Heart left ventricle (tissue), 16 donors: ENCODE measurements around the gene ITPKA. TPM values are rescaled to one million over a fixed set of nuclear protein-coding genes. Genes with fewer than 3 reads are reported as not detected.
A peak's percentile ranks its signal among the peaks of the same experiment; 100 is the strongest.

Experiments
- ATAC-seq, 4 donors: fragments of 200-7000 bp; cut with Tn5 transposase; one replicate each; pipeline ENCODE4 v1.9.1; 2020 to 2022; ENCODE audit warnings: moderate library complexity in 4 of 4, mild to moderate bottlenecking in 3 of 4, moderate number of reproducible peaks in 1 of 4
- DNase-seq, 5 donors: peaks; one replicate each; pipeline ENCODE4 v3.0.0-alpha.2; 2020
- H3K27ac ChIP-seq, 12 donors: fragments of 200-600 bp; sonication (generic) in 4 of 12; one replicate each; pipeline versions ENCODE4 v1.5.0 to v1.8.0; 2016 to 2022; ENCODE audit warnings: mild to moderate bottlenecking in 2 of 12
- H3K27me3 ChIP-seq, 9 donors: fragments of 200-600 bp; sonication (generic) in 2 of 9; one replicate each; pipeline versions ENCODE4 v1.5.1 to v1.8.0; 2016 to 2022; ENCODE audit warnings: mild to moderate bottlenecking in 3 of 9
- H3K36me3 ChIP-seq, 9 donors: fragments of 200-600 bp; sonication (generic) in 2 of 9; one replicate each; pipeline versions ENCODE4 v1.5.0 to v1.8.0; 2018 to 2022; ENCODE audit warnings: mild to moderate bottlenecking in 2 of 9
- H3K4me1 ChIP-seq, 12 donors: fragments of 200-600 bp; sonication (generic) in 4 of 12; one replicate each; pipeline versions ENCODE4 v1.5.0 to v1.8.0; 2016 to 2022; ENCODE audit warnings: mild to moderate bottlenecking in 3 of 12
- H3K4me3 ChIP-seq, 12 donors: fragments of 200-600 bp; sonication (generic) in 4 of 12; one replicate each; pipeline versions ENCODE4 v1.5.0 to v1.8.0; 2017 to 2022; ENCODE audit warnings: mild to moderate bottlenecking in 9 of 12, moderate library complexity in 4 of 12
- H3K9me3 ChIP-seq, 12 donors: fragments of 200-600 bp; sonication (generic) in 4 of 12; one replicate each; pipeline versions ENCODE4 v1.5.0 to v1.8.0; 2016 to 2022; ENCODE audit warnings: mild to moderate bottlenecking in 1 of 12
- CTCF ChIP-seq, 12 donors: fragments of 200-600 bp; sonication (generic) in 4 of 12; IDR thresholded peaks; one replicate each; pipeline versions ENCODE4 v1.5.0 to v1.8.0; 2018 to 2022; ENCODE audit warnings: antibody characterized with exemption in 12 of 12, mild to moderate bottlenecking in 5 of 12
- POLR2A ChIP-seq, 2 donors: fragments of 450-650 bp; IDR thresholded peaks; one replicate each; pipeline ENCODE4 v1.6.1; 2017; ENCODE audit warnings: antibody characterized with exemption in 2 of 2, mild to moderate bottlenecking in 2 of 2, moderate library complexity in 2 of 2
- WGBS, 4 donors: extraction: QIAGEN DNeasy Blood & Tissue Kit in 2 of 4; methylation state at CpG; one replicate each; pipeline versions ENCODE4 v1.1.5 to v1.1.7; 2013 to 2018; 5-methylcytosine and 5-hydroxymethylcytosine counted together
- intact Hi-C, 10 donors: fragments of 100-400 bp; cut with DNase I; formaldehyde crosslinking; loops; one replicate each; pipeline versions ENCODE4 v1.11.1 to v1.14.2; 2022
- polyA plus RNA-seq, 2 donors: library from polyadenylated mRNA; stranded (reverse); fragments of 200-250 nt; gene quantifications; one replicate each; pipeline ENCODE4 v1.2.3, GENCODE V29; 2013
- total RNA-seq, 9 donors: library from RNA; depleted of rRNA in 2 of 9; stranded (reverse); fragments of >200 nt in 2 of 9; fragmentation: NEBNext Ultra II Directional in 3 of 9; extraction: Animal tissue kit (Norgen Biotek cat#: 25700) in 3 of 9; gene quantifications; one replicate each; pipeline versions ENCODE4 v1.1.0 to v1.2.4, GENCODE V29; 2016 to 2023
- donor health status: ischemic (EF 13 %, LVEDD 7.1; RV severe dilation, severe dysfunction).
- donor health status: healthy with polysubstance abuse.
- donor health status: DM: no; HTN: yes; CAD: no.
- donor health status: DM: no; HTN: no; CAD: no.
- donor health status: ischemic (EF 25% LVEDD 6.9; RV normal size, moderate dysfunction).
- donor health status: ischemic (EF 25% LVEDD 5.7; RV mildly dilated, moderate dysfunction).
- donor health status: healthy.
- donor health status: DM: yes; HTN: yes; CAD: no.
- donor health status: ischemic (EF 35%, LVEDD 5.7; RV mildly dilated, moderate dysfunction).
- donor health status: nonischemic (EF 11% LVEDD 7.7; RV severe dilation, severe dysfunction).
- donor health status: DM: yes; HTN: yes; CAD: no.
- donor health status: PGD.
- donor health status: ischemic (EF 29% LVEDD 5.4; RV normal size, mild dysfunction).
- donor health status: nonischemic (EF 23%, LVEDD 6.1; RV moderate dilation, normal function).

ITPKA gene
- total and polyA plus RNA-seq, 11 donors = 0.80 to 12.5 (median 4.9) TPM

- Histone ChIP-seq H3K36me3 (no peaks in the 10 kb centered on the region), H3K4me1 (peaks cover 7 to 40% (median 30%) of the 10 kb centered on the region in 12 donors), H3K9me3 (no peaks in the 10 kb centered on the region), H3K27ac (no peak overlapping the region), H3K4me3 (peak overlapping the region in 10 of 12 donors; percentile 9 to 80 (median 66)), H3K27me3 (peaks cover 0 to 78% (median 37%) of the 10 kb centered on the region in 9 donors)
- TF ChIP-seq CTCF (IDR thresholded peaks at IDR 0.05) (no peak), POLR2A (IDR thresholded peaks at IDR 0.05) (no peak)
- 33 to 46% (median 43%) methylated on average over 22 to 59 of the region's 59 CpGs for WGBS, 4 donors
- ATAC-seq (peak; percentile 4 to 52 (median 12)), DNase-seq (peak in 2 of 5 donors; percentile 30 to 64)
- intact Hi-C loops = no loop called here
Measured at GRCh38 chr15:41495736-41496599, 2.3 kb downstream of the ITPKA start.

GRCh38 chr15:41498657-41499056, 5.0 kb downstream of the ITPKA start:
- ATAC-seq (no peak), DNase-seq (no peak)
- H3K27ac ChIP-seq = no peak overlapping the region
- WGBS, 4 donors = 93 to 100% (median 96%) methylated on average over 2 of the region's 2 CpGs
- H3K9me3 ChIP-seq = no peaks in the 10 kb centered on the region
- intact Hi-C loops = no loop called here
- peaks cover 11 to 79% (median 60%) of the 10 kb centered on the region in 9 donors for H3K27me3 ChIP-seq
- no peak overlapping the region for H3K4me3 ChIP-seq
- no peaks in the 10 kb centered on the region for H3K36me3 ChIP-seq
- peaks cover 5 to 48% (median 33%) of the 10 kb centered on the region in 12 donors for H3K4me1 ChIP-seq
- no peak for TF ChIP-seq CTCF (IDR thresholded peaks at IDR 0.05)
- TF ChIP-seq POLR2A (IDR thresholded peaks at IDR 0.05) = no peak

- Histone ChIP-seq H3K27me3 (peaks cover 11 to 77% (median 58%) of the 10 kb centered on the region in 9 donors), H3K4me3 (no peak overlapping the region), H3K27ac (no peak overlapping the region), H3K9me3 (no peaks in the 10 kb centered on the region), H3K36me3 (no peaks in the 10 kb centered on the region), H3K4me1 (peaks cover 3 to 43% (median 30%) of the 10 kb centered on the region in 12 donors)
- TF ChIP-seq POLR2A (IDR thresholded peaks at IDR 0.05) (no peak), CTCF (IDR thresholded peaks at IDR 0.05) (no peak)
- 91 to 95% (median 92%) methylated on average over 6 of the region's 6 CpGs for WGBS, 4 donors
- ATAC-seq = no peak
- no peak for DNase-seq
- intact Hi-C loops = no loop called here
Measured at GRCh38 chr15:41499109-41499851, 5.6 kb downstream of the ITPKA start.
